OCI-LY1 (cell line): ENCODE data around the gene CELF4.

Experiments
- EZH2 ChIP-seq: fragments of 200-600 bp; sonication (generic), shearing (Covaris generic); IDR thresholded peaks from 2 replicates; pipeline ENCODE4 v1.8.0; 2017; ENCODE audit warnings: borderline replicate concordance, mixed run types, mild to moderate bottlenecking, antibody characterized with exemption, low read length, moderate library complexity, mixed read lengths
- TF ChIP-seq, protein P1 (sequence below): fragments of 200-600 bp; sonication (generic), shearing (Covaris generic); IDR thresholded peaks from 2 replicates; pipeline ENCODE4 v1.5.1; 2017; ENCODE audit warnings: mild to moderate bottlenecking, antibody characterized with exemption, low read length, moderate library complexity, mixed read lengths

DNA sequence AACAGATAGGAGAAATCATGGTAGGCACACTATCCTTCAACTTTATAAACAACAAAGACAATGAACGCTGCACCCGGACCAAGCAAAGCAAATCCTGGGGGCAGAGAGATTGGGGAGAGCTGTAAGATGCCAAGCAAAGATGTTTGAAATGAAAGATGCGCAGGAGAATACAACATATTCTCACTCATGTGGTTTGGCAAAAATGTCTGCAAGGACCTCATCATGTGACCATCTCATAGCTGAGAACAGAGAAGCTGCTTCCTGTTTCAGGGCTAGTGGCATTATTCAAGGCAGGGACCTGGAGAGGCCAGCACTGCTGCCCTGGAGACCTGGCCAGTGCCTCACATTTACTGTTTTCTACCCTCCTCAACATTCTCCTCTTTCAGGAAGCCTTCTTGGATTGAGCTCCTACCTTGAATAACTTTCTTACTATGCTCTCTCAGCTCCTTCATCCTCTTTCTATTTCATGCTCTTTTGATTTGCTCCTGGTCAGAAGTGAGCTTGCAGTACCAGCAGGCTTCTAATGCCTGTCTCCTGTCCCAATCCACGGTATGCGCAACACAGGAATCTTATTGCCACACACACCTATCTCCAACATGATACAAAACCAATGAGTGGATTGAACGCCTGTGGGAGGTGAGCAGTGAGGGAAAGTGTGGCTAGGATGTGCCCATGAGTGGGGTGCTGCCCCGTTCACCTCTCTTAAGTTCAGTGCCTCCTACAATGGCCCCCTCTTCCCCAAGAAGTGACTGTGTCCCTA lies 133.0 kb downstream of the CELF4 start:
- TF ChIP-seq, protein P1, sequence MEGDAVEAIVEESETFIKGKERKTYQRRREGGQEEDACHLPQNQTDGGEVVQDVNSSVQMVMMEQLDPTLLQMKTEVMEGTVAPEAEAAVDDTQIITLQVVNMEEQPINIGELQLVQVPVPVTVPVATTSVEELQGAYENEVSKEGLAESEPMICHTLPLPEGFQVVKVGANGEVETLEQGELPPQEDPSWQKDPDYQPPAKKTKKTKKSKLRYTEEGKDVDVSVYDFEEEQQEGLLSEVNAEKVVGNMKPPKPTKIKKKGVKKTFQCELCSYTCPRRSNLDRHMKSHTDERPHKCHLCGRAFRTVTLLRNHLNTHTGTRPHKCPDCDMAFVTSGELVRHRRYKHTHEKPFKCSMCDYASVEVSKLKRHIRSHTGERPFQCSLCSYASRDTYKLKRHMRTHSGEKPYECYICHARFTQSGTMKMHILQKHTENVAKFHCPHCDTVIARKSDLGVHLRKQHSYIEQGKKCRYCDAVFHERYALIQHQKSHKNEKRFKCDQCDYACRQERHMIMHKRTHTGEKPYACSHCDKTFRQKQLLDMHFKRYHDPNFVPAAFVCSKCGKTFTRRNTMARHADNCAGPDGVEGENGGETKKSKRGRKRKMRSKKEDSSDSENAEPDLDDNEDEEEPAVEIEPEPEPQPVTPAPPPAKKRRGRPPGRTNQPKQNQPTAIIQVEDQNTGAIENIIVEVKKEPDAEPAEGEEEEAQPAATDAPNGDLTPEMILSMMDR = no peak
- no peak for TF ChIP-seq EZH2
